GM19463 (cell line): ENCODE data around the gene PNPLA2.

Source experiments
- ATAC-seq: cut with Tn5 transposase; IDR thresholded peaks from one replicate; pipeline ENCODE4 v1.9.1; 2021; ENCODE audit warnings: mild to moderate bottlenecking, moderate library complexity; ENCODE audit not compliant: unreplicated experiment

PNPLA2 gene

DNA sequence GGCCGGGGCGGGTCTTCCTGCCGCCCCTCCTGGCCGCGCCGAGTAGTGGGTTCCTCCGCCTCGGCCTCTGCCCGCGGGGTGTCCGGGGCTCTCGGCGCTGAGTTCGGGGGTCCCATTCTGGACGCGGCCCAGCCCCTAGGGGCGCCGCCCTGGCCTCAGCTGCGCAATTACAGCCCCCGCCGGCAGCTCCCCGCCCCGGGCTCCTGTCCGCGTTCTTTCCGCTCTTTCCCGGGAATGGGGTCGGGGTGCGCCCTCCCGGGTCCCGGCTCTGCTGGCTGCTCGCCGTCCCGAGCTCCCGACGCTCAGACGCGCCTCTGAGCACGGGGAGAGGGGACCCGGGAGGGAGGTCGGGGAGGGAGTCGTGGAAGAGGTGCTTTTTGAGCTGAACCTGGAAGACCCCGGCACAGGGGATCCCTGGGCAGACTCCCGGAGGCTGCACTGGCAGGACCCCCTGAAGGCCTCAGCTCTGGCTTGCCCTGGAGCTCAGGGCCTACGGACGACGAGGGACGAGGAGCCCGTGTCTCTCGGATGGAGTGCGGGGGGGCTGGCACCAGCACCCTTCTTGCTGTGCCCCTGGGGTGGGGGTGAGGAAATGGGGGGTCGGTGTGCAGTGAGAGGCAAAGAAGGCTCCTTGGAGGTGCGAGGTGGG, 24.5 kb downstream of the PNPLA2 start:
- peak; percentile 3 for ATAC-seq

DNA sequence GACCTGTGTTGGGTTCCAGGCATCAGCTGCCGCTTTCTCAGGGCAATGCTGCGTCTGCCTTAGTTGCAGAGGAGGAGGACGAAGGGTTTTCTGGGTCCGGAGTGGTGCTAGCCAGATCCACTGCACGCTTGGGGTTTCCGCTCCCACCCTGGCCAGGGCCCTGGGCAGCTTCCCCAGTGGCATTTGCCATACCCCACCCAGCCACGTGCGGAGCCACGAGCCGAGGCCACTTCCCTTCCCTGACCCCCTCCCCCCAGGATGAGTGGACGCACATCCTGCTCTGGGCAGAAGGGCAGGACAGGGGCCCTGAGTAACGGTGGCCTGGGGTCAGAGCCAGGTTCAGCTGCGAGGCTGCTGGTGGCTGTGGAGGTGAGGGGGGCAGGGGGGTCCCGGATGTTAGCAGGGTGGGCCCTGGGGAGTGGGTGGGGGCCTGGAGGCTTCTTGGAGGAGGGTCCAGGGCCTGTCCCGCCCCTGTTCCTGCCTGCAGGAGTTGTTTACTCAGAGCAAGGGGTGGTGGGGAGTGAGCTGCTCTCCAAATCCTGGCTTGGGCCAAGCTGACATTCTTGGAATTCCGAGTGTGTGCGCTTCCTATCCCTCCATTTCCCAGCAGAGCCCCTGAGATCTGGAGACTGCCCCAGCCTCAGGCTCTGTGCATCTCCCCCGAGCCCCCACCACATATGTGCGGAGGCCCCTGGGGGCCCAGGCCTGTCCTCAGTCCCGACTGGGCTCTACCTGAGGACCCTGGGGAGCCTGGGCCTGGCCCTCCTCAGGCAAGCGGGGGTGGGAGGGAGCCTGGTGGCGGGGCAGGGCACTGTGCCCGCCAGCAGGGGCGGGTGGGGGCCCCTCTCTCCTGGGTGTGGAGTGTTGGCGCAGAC, 25.3 kb downstream of the PNPLA2 start:
- no peak for ATAC-seq

GRCh38 chr11:844693-845644, 26.3 kb downstream of the PNPLA2 start:
- ATAC-seq = no peak

DNA sequence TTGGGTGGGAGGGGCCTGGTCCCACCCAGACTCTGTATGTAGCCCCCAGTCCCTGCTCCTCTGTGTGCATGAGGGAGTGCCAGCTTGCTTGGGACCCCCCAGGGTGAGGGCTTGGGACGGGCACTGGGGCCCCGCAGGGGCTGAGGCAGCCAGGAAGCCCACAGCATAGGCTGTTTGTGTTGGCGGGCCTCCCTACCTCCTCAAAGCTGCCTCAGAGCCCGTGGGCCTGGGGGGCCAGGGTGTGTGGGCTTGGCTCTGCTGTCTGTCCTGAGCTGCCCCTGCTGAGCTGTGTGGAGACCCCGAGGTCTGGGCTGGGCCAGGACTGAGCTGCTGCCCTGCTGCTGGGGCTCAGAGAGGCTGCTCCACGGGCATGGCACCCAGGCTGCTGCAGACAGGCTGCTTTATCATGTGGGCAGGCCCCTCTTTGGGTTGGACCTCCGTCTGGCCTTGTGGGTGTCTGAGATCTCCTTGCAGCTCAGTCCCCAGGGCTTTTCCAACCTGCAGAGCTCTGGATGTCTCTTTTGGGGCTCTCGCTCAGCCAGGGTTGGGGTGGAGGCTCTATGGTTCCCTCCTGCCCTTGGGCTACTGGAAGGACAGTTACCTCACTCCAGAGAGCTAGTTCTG, 27.3 kb downstream of the PNPLA2 start:
- no peak for ATAC-seq

GRCh38 chr11:846496-847098, 27.9 kb downstream of the PNPLA2 start:
- no peak for ATAC-seq

- ATAC-seq = no peak
Measured at GRCh38 chr11:847876-848275, 29.2 kb downstream of the PNPLA2 start.

DNA sequence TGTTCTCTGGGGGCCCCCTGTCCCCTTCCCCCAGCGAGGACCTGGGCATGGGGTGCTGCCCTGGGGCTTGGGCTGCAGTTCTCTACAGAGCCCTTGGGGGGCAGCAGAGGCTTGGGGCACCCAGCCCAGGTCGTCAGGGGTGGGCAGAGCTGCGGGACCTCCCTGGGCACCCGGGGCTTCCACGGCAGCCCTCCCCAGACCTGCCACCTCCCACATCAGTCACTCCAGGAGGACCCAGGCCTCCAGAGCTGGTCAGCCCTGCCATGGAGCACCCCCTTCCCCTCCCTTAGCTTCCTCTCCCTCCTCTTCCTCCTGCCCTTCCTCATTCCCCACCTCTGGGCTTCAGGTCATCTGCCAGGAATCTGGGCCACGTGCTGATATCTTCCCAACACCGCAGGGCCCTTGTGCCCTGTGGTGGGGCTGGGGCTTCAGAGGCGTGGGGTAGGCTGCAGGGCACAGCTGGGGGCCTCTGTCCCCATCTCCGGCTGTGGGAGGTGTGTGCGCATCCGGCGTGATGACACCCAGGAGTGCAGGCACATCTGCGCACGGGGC, 29.7 kb downstream of the PNPLA2 start:
- no peak for ATAC-seq

DNA sequence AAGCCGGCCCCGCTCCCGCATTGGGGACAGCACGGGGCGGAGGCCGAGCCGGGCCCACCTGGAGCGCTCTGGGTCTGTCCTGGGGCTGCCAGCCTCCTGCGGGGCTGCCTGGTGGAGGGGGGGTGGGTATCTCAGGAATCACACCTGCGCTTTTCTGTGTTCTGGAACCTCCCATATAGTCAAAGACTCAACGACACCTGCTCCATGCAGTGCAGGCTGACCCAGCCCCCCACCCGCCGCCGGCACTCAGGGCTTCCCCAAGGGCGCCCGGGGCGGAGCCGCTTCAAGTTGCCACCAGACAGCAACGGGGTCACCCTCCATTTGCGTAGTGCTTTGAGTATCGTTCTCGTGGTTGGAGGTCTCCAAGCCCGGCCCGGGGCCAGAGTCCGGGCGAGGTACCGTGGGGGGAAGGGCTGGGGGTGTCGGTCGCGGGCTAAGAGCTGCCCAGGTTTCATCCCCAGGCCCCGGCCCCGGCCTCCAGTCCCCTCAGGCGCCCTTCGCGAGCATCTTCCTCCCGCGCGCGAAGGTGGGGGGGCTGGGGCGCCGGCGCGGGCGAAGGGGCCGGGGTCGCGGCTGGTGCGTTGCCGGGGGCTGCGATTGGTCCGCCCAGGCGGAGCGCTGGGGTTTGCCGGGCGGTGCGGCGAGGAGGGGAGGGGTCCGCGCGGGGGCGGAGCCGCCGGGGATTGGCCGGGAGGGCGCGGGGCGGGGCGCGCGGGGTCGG, 30.6 kb downstream of the PNPLA2 start:
- ATAC-seq = no peak

- no peak for ATAC-seq
Measured at GRCh38 chr11:849951-850774, 31.4 kb downstream of the PNPLA2 start.

DNA sequence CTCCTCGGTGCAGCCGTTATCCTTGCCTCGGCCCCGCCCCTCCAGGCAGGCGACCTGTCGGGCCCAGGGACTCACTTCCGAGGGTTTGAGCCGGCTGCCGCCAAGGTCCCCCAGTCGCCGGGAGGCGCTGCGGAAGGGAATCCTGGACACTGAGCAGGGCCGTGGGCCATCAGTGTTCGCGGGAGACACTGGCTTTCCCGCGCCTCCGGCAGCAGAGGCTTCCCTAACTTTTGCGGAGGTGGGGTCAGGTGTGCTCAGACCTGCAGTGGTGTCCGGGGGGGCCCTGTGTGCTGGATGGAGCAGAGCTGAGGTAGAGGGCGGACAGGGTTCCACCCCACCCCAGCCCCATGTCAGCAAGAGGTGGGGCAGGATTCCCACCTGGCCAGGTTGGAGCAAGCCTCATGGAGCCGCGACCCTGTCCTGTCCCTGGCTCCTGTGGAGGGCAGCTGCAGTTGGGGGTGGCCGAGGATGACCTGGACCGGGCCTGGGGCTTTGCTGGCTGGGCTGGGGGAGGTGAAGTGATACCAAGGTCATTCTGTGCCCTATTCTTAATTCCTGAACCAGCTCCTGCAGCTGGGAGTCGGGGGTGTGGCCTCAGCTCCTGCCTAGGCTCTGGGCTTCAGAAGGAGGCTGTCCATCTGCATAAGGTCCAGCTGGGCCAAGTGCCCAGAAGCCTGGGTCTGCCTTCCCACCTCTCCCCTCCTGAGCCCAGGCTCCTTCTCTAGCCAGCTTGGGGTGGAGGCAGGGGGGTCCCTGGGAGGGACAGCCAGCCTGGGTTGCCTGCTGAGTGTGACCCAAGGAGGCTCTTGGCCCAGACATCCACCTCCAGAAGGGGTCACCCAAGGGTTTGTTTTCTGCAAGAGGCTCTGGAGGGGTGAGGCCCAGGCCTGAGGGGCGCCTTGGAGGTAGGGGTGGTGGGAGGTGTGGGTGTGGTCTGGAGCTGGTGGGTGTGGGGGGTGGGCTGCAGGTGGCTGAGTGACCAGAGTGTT, 32.4 kb downstream of the PNPLA2 start:
- no peak for ATAC-seq

DNA sequence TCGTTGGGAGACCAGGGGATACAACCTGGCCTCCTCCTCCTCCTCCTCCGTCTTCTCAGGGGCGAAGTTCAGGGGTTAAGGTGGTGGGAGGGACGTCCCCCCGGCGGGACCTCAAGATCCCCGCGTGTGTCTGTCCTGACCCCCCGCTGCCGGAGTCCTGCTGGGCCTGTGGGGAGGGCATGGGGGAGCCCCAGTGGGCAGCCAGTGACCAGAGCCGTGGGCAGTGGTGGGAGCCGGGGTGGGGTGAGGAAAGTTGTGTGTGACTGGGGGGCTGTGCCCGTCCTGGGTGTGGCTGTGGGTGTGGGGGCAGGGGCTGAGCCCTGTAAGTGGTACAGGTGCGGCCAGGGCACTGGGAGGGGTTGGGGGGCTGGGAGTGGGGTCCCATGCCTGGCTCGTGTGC, 34.0 kb downstream of the PNPLA2 start:
- ATAC-seq = no peak

DNA sequence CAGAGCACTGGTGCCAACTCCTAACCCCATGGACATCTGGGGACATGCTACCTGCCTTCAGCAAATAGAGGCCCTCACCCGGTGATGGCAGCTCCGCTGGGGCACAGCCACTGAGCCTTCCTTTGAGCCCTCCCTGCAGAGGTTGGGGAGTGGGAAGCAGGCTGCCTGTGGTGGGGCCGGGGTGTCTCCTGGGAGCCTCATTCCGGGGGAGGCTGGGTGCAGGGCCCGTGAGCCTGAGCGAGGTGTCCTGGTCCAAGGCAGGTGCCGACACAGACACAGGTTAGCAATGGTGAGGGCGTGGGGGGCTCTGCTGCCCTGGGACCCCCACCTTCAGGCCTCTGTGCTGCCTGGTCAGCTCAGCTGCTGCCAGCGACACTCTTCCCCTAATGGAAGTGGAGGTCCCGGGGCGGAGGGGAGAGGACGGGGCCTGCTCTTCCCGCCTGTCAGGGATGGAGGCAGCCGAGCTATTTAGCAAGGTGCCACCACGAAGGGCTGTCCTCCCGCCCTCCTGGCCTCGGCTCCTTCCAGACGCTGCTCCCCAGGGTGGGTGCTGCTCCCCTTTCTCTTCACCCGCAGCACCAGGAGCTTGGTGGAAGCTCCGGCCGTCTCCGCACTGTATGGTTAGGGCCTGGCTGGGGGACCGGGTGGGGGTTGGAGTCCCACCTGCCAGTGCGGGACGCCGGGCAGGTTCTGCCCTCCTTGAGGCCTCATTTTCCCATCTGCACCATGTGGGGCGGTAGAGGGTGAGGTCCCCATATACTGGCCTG, 35.2 kb downstream of the PNPLA2 start:
- no peak for ATAC-seq

GRCh38 chr11:854601-855329, 36.1 kb downstream of the PNPLA2 start:
- ATAC-seq = no peak

GRCh38 chr11:855330-855674, 36.6 kb downstream of the PNPLA2 start:
- no peak for ATAC-seq

GRCh38 chr11:855796-856195, 37.1 kb downstream of the PNPLA2 start:
- ATAC-seq = no peak

DNA sequence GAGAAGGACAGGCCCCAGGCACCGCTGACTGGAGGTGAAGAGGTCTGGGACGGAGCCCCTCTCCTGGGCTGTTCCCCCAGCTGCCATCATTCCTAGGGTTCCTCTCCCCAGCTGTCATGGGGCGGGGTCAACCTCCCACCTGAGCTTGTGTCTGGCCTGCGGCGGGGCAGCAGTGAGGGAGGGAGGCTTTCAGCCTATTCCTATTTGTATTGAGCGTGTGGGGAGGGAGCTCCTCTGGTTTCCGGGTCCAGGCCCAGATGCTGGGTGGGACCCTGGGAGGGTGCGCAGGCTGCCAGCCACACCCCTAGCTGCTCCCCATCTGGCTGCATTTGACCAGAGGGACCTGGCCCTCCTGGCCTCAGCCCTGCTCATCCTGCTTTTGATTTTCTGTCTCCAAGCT, 37.7 kb downstream of the PNPLA2 start:
- no peak for ATAC-seq
